Activated T-helper 9 cell treated with anti-CD3 and anti-CD28 coated beads, Interleukin-2, amount 50 U/mL, for 16 hours (primary cell): ENCODE results near the gene RAB31.

ENCODE experiments used
- DNase-seq: peaks from one replicate; pipeline ENCODE4 v3.0.0-alpha.2; 2020; ENCODE audit warnings: low read depth

Gene RAB31

GRCh38 chr18:9792565-9793245 is 84.6 kb downstream of the RAB31 start:
- no peak for DNase-seq

DNA sequence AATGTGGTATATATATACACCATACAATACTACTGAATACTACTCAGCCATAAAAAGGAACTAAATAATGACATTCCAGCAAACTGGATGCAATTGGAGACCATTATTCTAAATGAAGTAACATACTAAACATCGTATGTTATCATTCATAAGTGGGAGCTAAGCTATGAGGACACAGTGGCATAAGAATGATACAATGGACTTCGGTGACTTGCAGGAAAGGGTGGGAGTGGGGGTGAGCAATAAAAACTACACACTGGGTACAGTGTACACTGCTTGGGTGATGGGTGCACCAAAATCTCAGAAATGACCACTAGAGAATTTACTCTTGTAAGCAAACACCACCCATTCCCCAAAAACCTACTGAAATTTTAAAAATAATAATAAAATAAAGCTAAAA is 87.9 kb downstream of the RAB31 start:
- no peak for DNase-seq

DNA sequence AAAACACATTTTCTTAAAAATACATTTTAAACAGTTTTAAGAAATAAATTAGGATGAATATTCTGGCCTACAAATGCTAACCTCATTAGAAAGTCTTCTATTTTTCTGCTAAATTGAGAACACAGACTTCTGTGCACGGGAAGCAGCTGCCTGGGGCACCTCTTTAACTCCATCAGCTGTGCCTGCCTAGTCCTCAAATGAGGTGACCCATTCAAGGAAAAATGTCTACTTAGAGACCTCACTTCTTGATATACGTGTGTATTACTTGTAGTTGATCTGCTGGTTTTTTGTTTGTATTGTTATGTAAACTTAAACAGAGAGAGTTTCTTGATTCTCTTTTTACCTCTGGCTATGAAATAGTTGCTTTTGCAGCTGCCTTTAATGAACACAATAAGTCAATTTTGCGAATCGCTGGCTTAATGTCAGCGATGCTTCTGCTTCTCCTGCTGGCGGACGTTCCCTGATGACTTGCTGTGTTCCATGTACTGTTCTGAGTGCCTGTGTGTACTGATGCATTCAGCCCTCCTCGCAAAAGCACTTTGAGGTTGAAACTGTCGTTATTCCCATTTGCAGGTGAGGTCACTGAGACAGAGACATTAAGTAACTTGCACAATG is 88.9 kb downstream of the RAB31 start:
- DNase-seq, result no peak

- DNase-seq, result no peak
These were observed 94.3 kb downstream of the RAB31 start for GRCh38 chr18:9802175-9803062.

- no peak for DNase-seq
These were observed 95.1 kb downstream of the RAB31 start for GRCh38 chr18:9803063-9803697.

GRCh38 chr18:9803698-9804516 is 95.8 kb downstream of the RAB31 start:
- no peak for DNase-seq

DNA sequence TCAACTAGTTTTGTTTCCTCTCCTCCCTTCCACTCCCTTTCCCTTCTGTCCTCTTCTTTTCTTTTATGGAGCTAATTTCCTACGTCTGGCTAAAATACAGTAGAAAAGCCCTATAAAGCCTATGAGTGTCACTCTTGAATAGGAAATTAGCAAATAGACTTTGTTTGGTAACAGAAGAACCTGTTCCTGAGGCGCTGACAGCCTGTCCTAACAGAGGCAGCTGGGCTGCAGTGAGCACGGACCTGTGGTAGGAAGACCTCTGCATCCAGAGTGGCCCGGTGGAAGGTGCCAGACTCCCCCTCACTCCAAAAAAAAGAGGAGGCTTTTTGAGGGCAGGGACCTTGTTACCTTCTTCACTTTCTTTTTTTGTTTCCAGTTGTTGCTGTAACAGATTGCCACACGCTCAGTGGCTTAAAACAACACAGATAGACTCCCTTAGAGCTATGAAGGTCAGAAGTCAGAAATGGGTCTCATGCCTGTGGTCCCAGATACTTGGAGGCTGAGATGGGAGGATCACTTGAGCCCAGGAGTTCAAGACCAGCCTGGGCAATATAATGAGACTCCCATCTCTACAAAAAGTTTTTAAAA is 96.5 kb downstream of the RAB31 start:
- DNase-seq, result no peak

- DNase-seq, result no peak
These were observed 98.8 kb downstream of the RAB31 start for GRCh38 chr18:9806905-9807304.

GRCh38 chr18:9808295-9809241 is 100.5 kb downstream of the RAB31 start:
- DNase-seq, result no peak

- no peak for DNase-seq
These were observed 101.6 kb downstream of the RAB31 start for GRCh38 chr18:9809697-9810096.

DNA sequence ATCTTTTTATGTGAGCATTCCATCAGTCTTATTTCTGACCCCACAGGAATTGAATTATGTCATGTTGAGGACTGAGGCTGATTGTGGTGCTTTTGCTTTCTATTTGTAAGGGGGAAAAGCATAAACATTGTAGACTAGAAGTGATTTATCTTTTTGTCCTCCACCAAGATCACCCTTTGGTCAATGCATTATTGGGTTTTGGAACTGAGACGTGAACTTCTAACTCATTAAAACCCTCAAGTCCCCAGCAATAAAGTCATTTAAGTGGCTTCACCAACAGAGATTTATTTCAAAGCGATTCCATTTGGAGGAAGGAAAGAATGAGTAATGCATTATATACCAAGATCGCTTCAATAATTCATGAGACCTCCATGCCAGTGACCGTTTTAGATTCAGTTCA is 102.2 kb downstream of the RAB31 start:
- no peak for DNase-seq

GRCh38 chr18:9810994-9811705 is 103.0 kb downstream of the RAB31 start:
- DNase-seq, result no peak

- no peak for DNase-seq
These were observed 103.9 kb downstream of the RAB31 start for GRCh38 chr18:9811978-9812377.

- no peak for DNase-seq
These were observed 106.3 kb downstream of the RAB31 start for GRCh38 chr18:9814431-9814830.

DNA sequence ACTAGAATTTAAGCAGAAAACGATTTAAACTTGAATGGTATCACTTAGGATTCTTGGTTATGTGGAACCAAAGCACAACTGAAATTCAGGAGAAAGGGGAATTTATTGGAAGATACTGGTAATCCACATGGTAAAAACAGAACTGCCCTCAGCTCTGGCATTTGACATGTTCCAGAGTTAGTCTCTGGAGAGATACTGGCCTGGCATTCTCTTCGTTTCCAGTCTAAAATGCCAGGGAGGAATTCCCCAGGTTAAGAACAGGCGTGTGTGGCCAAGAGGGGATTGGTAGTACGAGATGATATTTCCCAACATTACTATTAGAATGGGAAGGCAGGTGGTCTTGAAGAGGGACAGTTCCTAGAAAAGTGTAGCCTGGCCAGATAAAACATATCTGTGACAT is 109.2 kb downstream of the RAB31 start:
- DNase-seq, result no peak

DNA sequence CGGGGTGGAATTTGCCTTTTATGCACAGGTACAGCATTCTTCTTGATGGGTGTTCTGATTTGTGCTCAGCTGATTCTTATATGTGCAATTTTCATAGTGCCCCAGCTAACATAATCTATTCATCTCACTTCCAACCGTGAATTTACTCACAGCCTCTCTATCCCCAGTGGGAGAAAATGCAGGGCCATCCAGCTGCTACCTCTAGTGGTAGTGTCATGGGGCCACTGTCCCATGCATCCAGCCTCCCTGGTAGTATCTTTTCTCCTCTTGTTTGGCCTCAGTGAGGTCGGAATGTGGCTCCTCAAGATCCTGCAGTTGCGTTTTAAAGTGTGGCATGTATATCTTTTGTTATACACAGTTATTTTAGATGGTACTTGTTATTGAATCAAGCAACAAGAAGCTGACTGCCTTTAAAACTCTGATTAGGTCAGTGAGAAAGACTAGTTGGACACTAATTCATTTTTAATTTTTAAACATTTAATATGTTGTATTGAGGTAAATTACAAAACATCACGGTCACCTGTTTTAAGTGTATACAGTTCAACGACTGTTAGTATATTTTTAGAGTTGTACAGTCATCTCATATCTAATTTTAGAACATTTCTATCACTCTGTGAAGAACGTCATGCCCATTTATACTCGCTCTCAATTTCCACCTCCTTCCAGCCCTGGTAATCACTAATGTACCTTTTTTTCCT is 109.8 kb downstream of the RAB31 start:
- no peak for DNase-seq

GRCh38 chr18:9818423-9818734 is 110.3 kb downstream of the RAB31 start:
- DNase-seq, result no peak

GRCh38 chr18:9820127-9820526 is 112.0 kb downstream of the RAB31 start:
- DNase-seq, result no peak

DNA sequence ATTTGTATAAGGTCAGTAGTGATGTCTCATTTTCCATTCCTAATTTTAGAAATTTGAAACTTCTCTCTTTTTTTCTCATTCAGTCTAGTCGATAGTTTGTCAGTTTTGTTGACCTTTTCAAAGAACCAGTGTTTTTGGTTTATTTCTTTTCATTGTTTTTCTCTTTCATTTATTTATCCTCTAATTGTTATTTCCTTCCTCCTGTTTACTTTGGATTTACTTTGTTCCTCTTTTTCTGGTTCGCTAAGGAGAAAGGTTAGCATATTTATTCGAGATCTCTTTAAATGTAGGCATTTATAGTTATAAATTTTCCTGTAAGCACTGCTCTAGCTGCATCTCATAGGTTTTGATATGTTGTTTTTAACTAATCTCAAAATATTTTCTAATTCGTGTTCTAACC is 112.6 kb downstream of the RAB31 start:
- no peak for DNase-seq
